ENCODE data around the gene ATRN.

- TF ChIP-seq RAD21 (conservative IDR thresholded peaks at IDR 0.05) (no peak), POLR2AphosphoS5 (IDR thresholded peaks at IDR 0.05) (no peak), TAF1 (IDR thresholded peaks at IDR 0.05; ENCODE audit: low read depth) (no peak), CTCF (IDR thresholded peaks at IDR 0.05; ENCODE audit: poor library complexity, severe bottlenecking) (no peak), EZH2 (IDR thresholded peaks at IDR 0.05; ENCODE audit: borderline replicate concordance, insufficient read depth, low read length, poor library complexity, severe bottlenecking) (no peak), EP300 (conservative IDR thresholded peaks at IDR 0.05; ENCODE audit: poor library complexity, severe bottlenecking) (no peak), SMC3 (conservative IDR thresholded peaks at IDR 0.05; ENCODE audit: poor library complexity) (no peak), MXI1 (conservative IDR thresholded peaks at IDR 0.05; ENCODE audit: poor library complexity, severe bottlenecking) (no peak)
These were observed 33.8 kb upstream of the ATRN start for GRCh38 chr20:3436864-3437574.
